Measurements from ENCODE around the gene TRIP11. TPM values are rescaled to one million over a fixed set of nuclear protein-coding genes. Genes with fewer than 3 reads are reported as not detected.

Gene TRIP11
- total and polyA plus RNA-seq, 4 donors, result 4.3 to 28.4 (median 16.6) TPM

DNA sequence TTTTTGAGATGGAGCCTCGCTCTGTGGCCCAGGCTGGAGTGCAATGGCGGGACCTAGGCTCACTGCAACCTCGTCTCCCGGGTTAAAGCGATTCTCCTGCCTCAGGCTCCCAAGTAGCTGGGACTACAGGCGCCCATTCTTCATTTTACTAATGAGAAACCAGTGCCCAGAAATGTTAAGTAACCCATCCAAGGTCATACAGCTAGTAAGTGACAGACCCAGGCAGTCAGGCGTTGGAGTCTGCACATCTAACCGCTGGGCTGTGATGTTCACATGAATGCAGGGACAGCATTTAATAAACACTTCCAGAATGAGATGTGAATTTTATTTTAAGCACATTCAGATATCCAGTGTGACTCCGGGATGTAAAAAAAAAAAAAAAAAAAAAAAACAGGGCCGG, 1.3 kb upstream of the TRIP11 start:
- no peak for TF ChIP-seq REST (IDR thresholded peaks at IDR 0.05)
- TF ChIP-seq FOXA2 (IDR thresholded peaks at IDR 0.05), result no peak
- no peak for TF ChIP-seq ATF3 (IDR thresholded peaks at IDR 0.05)
- H3K27ac ChIP-seq (ENCODE audit: low read depth in 1 of 2, low read length in 2 of 2), result no peak overlapping the region
- H3K4me1 ChIP-seq (ENCODE audit: control insufficient read depth in 4 of 4, insufficient read depth in 4 of 4, low read length in 3 of 4), result peaks cover 3 to 39% (median 29%) of the 10 kb centered on the region in 4 donors
- no peak overlapping the region for H3K9ac ChIP-seq (ENCODE audit: low read depth in 1 of 2, low read length in 2 of 2)
- DNase-seq (ENCODE audit: low spot score), result no peak
- H3K36me3 ChIP-seq (ENCODE audit: control insufficient read depth in 4 of 4, insufficient read depth in 3 of 4, low read depth in 1 of 4, low read length in 3 of 4), result peaks cover 0 to 2% (median 0%) of the 10 kb centered on the region in 4 donors
- H3K4me3 ChIP-seq (ENCODE audit: low read depth in 1 of 3, low read length in 3 of 3), result peak overlapping the region in 1 of 3 donors; percentile 65
- H3K9me3 ChIP-seq (ENCODE audit: control insufficient read depth in 4 of 4, low read length in 3 of 4), result no peaks in the 10 kb centered on the region
- H3K27me3 ChIP-seq (ENCODE audit: control insufficient read depth in 4 of 4, insufficient read depth in 4 of 4, low read length in 3 of 4), result no peaks in the 10 kb centered on the region
- WGBS, result 92% methylated on average over 10 of the region's 10 CpGs

GRCh38 chr14:92040431-92041051, 682 bp upstream of the TRIP11 start:
- peak overlapping the region; percentile 65 to 98 (median 89) for H3K4me3 ChIP-seq (ENCODE audit: low read depth in 1 of 3, low read length in 3 of 3)
- WGBS, result under 1% methylated on average over 13 of the region's 13 CpGs
- peak overlapping the region; percentile 94 to 95 for H3K27ac ChIP-seq (ENCODE audit: low read depth in 1 of 2, low read length in 2 of 2)
- H3K9ac ChIP-seq (ENCODE audit: low read depth in 1 of 2, low read length in 2 of 2), result peak overlapping the region; percentile 95 to 99
- no peaks in the 10 kb centered on the region for H3K27me3 ChIP-seq (ENCODE audit: control insufficient read depth in 4 of 4, insufficient read depth in 4 of 4, low read length in 3 of 4)
- TF ChIP-seq, protein P1, sequence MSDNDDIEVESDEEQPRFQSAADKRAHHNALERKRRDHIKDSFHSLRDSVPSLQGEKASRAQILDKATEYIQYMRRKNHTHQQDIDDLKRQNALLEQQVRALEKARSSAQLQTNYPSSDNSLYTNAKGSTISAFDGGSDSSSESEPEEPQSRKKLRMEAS (IDR thresholded peaks at IDR 0.05), result no peak
- TF ChIP-seq GABPA (IDR thresholded peaks at IDR 0.05 in 1 of 2, conservative IDR thresholded peaks at IDR 0.05 in 1 of 2), result peak in 1 of 2 donors; percentile 18
- no peaks in the 10 kb centered on the region for H3K9me3 ChIP-seq (ENCODE audit: control insufficient read depth in 4 of 4, low read length in 3 of 4)
- no peak for DNase-seq (ENCODE audit: low spot score)
- peaks cover 3 to 44% (median 31%) of the 10 kb centered on the region in 4 donors for H3K4me1 ChIP-seq (ENCODE audit: control insufficient read depth in 4 of 4, insufficient read depth in 4 of 4, low read length in 3 of 4)
- H3K36me3 ChIP-seq (ENCODE audit: control insufficient read depth in 4 of 4, insufficient read depth in 3 of 4, low read depth in 1 of 4, low read length in 3 of 4), result no peaks in the 10 kb centered on the region

GRCh38 chr14:92039063-92039718, 668 bp downstream of the TRIP11 start:
- TF ChIP-seq EGR1 (IDR thresholded peaks at IDR 0.05; ENCODE audit: low read depth in 2 of 2), result no peak
- TF ChIP-seq, protein P2, sequence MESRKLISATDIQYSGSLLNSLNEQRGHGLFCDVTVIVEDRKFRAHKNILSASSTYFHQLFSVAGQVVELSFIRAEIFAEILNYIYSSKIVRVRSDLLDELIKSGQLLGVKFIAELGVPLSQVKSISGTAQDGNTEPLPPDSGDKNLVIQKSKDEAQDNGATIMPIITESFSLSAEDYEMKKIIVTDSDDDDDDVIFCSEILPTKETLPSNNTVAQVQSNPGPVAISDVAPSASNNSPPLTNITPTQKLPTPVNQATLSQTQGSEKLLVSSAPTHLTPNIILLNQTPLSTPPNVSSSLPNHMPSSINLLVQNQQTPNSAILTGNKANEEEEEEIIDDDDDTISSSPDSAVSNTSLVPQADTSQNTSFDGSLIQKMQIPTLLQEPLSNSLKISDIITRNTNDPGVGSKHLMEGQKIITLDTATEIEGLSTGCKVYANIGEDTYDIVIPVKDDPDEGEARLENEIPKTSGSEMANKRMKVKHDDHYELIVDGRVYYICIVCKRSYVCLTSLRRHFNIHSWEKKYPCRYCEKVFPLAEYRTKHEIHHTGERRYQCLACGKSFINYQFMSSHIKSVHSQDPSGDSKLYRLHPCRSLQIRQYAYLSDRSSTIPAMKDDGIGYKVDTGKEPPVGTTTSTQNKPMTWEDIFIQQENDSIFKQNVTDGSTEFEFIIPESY (IDR thresholded peaks at IDR 0.05), result no peak
- TF ChIP-seq GABPA (IDR thresholded peaks at IDR 0.05 in 1 of 2, conservative IDR thresholded peaks at IDR 0.05 in 1 of 2), result no peak
- Histone ChIP-seq H3K36me3 (ENCODE audit: control insufficient read depth in 4 of 4, insufficient read depth in 3 of 4, low read depth in 1 of 4, low read length in 3 of 4) (no peaks in the 10 kb centered on the region), H3K4me3 (ENCODE audit: low read depth in 1 of 3, low read length in 3 of 3) (peak overlapping the region; percentile 65 to 98 (median 89)), H3K27ac (ENCODE audit: low read depth in 1 of 2, low read length in 2 of 2) (peak overlapping the region; percentile 94 to 95), H3K9ac (ENCODE audit: low read depth in 1 of 2, low read length in 2 of 2) (peak overlapping the region; percentile 95 to 99), H3K4me1 (ENCODE audit: control insufficient read depth in 4 of 4, insufficient read depth in 4 of 4, low read length in 3 of 4) (peaks cover 5 to 53% (median 36%) of the 10 kb centered on the region in 4 donors), H3K9me3 (ENCODE audit: control insufficient read depth in 4 of 4, low read length in 3 of 4) (no peaks in the 10 kb centered on the region), H3K27me3 (ENCODE audit: control insufficient read depth in 4 of 4, insufficient read depth in 4 of 4, low read length in 3 of 4) (no peaks in the 10 kb centered on the region)
- no peak for DNase-seq (ENCODE audit: low spot score)
- under 1% methylated on average over 22 of the region's 22 CpGs for WGBS

Measured in liver (tissue), 9 donors.